ENCODE results near the gene PEX14. TPM values are rescaled to one million over a fixed set of nuclear protein-coding genes. Genes with fewer than 3 reads are reported as not detected.
A peak's percentile ranks its signal among the peaks of the same experiment; 100 is the strongest.

Gene PEX14
- total and polyA plus RNA-seq, 2 donors (not counting 3 experiments of a cell fraction or from before 2014, with no cell fraction given) = 19.5 to 26.5 TPM

- peaks cover 28% of the 10 kb centered on the region for H3K4me1 ChIP-seq (ENCODE audit: control insufficient read depth, extremely low read depth, insufficient read depth, low read length)
- no peaks in the 10 kb centered on the region for H3K36me3 ChIP-seq (ENCODE audit: control insufficient read depth in 2 of 2, extremely low read depth in 1 of 2, insufficient read depth in 2 of 2, low read length in 2 of 2)
- ChIA-PET POLR2A (interaction anchor here (0.6 kb wide), 1 partner anchor 10 kb away, joined by 3 read pairs; no protein-coding TSS in a partner anchor), CTCF (interaction anchor here (1.3 to 7.5 kb wide), 8 partner anchors 10 to 357 kb away, joined by 3 to 132 read pairs (median 11); no protein-coding TSS in a partner anchor)
- H3K4me2 ChIP-seq (ENCODE audit: insufficient read depth, low read length) = peak overlapping the region; percentile 71
- H3K4me3 ChIP-seq (replicated peaks in 1 of 3; ENCODE audit: insufficient read depth in 1 of 3, low read depth in 1 of 3, low read length in 3 of 3) = peak overlapping the region in 1 of 3 experiments; percentile 17
- no peaks in the 10 kb centered on the region for H3K9me1 ChIP-seq (replicated peaks; ENCODE audit: control insufficient read depth, extremely low read depth, insufficient read depth, low read length)
- peaks cover 35% of the 10 kb centered on the region for H3K79me2 ChIP-seq (ENCODE audit: control insufficient read depth, insufficient read depth, low read length)
- H3K9ac ChIP-seq (replicated peaks; ENCODE audit: extremely low read depth, insufficient read depth, low read length) = peak overlapping the region; percentile 7
- no peak for DNase-seq (ENCODE audit: low read depth, low spot score)
- BruUV-seq (replicated peaks) = no TSS peak
- H2AFZ ChIP-seq (ENCODE audit: low read depth, low read length) = no peak overlapping the region
- no peaks in the 10 kb centered on the region for H3K27me3 ChIP-seq (ENCODE audit: control insufficient read depth in 2 of 2, insufficient read depth in 2 of 2, low read length in 2 of 2)
- intact Hi-C loops (cut with micrococcal nuclease) = loop anchor here (2.0 to 5.0 kb wide), 3 partner anchors 127 to 452 kb away; no protein-coding TSS in a partner anchor
- FAIRE-seq = peak; percentile 63
- dilution Hi-C loops (cut with MboI; ENCODE audit: extremely low pct_ligation_motif_present, low sequenced_read_pairs) = no loop called here
- no peaks in the 10 kb centered on the region for H4K20me1 ChIP-seq (replicated peaks; ENCODE audit: control insufficient read depth, extremely low read depth, insufficient read depth, low read length)
- no peak for TF ChIP-seq FOS (IDR thresholded peaks at IDR 0.05; ENCODE audit: borderline replicate concordance, insufficient read depth, low read length)
- TF ChIP-seq POLR2AphosphoS5 (IDR thresholded peaks at IDR 0.05; ENCODE audit: insufficient read depth, low read depth, low read length) = no peak
- TF ChIP-seq GATA2 (IDR thresholded peaks at IDR 0.05; ENCODE audit: insufficient read depth, insufficient read length, low read depth, low read length) = peak; percentile 30
- H3K27ac ChIP-seq (ENCODE audit: insufficient read depth, low read depth, low read length) = peak overlapping the region; percentile 72
- H3K9me3 ChIP-seq (replicated peaks; ENCODE audit: control insufficient read depth, insufficient read depth, low read length) = no peaks in the 10 kb centered on the region
These were observed 35.2 kb downstream of the PEX14 start for GRCh38 chr1:10509809-10510509.

Measured in endothelial cell of umbilical vein (primary cell).